H9 (cell line): ENCODE measurements around the gene WT1. TPM values are rescaled to one million over a fixed set of nuclear protein-coding genes. Genes with fewer than 3 reads are reported as not detected.

Source experiments
- DNase-seq: peaks from one replicate; pipeline ENCODE4 v3.0.0-alpha.2; 2017
- H2AFZ ChIP-seq: one replicate; pipeline ENCODE4 v1.6.1; 2013; ENCODE audit warnings: mild to moderate bottlenecking, low read length, control low read depth, moderate library complexity
- H2AK5ac ChIP-seq: 2 replicates; pipeline ENCODE4 v1.6.1; 2013; ENCODE audit warnings: low read length, control low read depth, mixed read lengths; ENCODE audit not compliant: insufficient read length
- H2BK120ac ChIP-seq: one replicate; pipeline ENCODE4 v1.6.1; 2013; ENCODE audit warnings: low read depth, mild to moderate bottlenecking, low read length, control low read depth, inconsistent platforms; ENCODE audit not compliant: poor library complexity, severe bottlenecking
- H2BK12ac ChIP-seq: 2 replicates; pipeline ENCODE4 v1.6.1; 2013; ENCODE audit warnings: low read length, control low read depth, mixed read lengths, low read depth; ENCODE audit not compliant: insufficient read length
- H2BK15ac ChIP-seq: 2 replicates; pipeline ENCODE4 v1.6.1; 2013; ENCODE audit warnings: low read depth, low read length, control low read depth
- H2BK20ac ChIP-seq: one replicate; pipeline ENCODE4 v1.6.1; 2013; ENCODE audit warnings: low read depth, mild to moderate bottlenecking, low read length, control low read depth, inconsistent platforms; ENCODE audit not compliant: poor library complexity, severe bottlenecking
- H2BK5ac ChIP-seq: 2 replicates; pipeline ENCODE4 v1.6.1; 2013; ENCODE audit warnings: low read length, control low read depth, mixed read lengths; ENCODE audit not compliant: insufficient read length
- H3K14ac ChIP-seq: 2 replicates; pipeline ENCODE4 v1.6.1; 2013; ENCODE audit warnings: low read length, control low read depth; ENCODE audit not compliant: insufficient read depth
- H3K18ac ChIP-seq: 2 replicates; pipeline ENCODE4 v1.6.1; 2013; ENCODE audit warnings: low read depth, mild to moderate bottlenecking, mixed read lengths, low read length, control low read depth; ENCODE audit not compliant: insufficient read length
- H3K23ac ChIP-seq: 2 replicates; pipeline ENCODE4 v1.6.1; 2013; ENCODE audit warnings: low read length, control low read depth, mixed read lengths, low read depth; ENCODE audit not compliant: insufficient read length
- H3K23me2 ChIP-seq: 2 replicates; pipeline ENCODE4 v1.6.1; 2013; ENCODE audit warnings: low read depth, mild to moderate bottlenecking, mixed read lengths, low read length, control low read depth; ENCODE audit not compliant: insufficient read length, poor library complexity, severe bottlenecking
- H3K27ac ChIP-seq: 2 replicates; pipeline ENCODE4 v1.5.1; 2013; ENCODE audit warnings: low read length, control low read depth, mixed read lengths, low read depth; ENCODE audit not compliant: insufficient read length
- H3K27me3 ChIP-seq: 2 replicates; pipeline ENCODE4 v1.6.1; 2013; ENCODE audit warnings: low read length, control low read depth, inconsistent platforms; ENCODE audit not compliant: insufficient read depth
- H3K4ac ChIP-seq: 2 replicates; pipeline ENCODE4 v1.6.1; 2013; ENCODE audit warnings: low read depth, mild to moderate bottlenecking, control low read depth, inconsistent platforms, low read length, moderate library complexity
- H3K4me1 ChIP-seq: 2 replicates; pipeline ENCODE4 v1.6.1; 2013; ENCODE audit warnings: low read length, control low read depth, inconsistent platforms; ENCODE audit not compliant: insufficient read depth
- H3K4me2 ChIP-seq: 2 replicates; pipeline ENCODE4 v1.6.1; 2013; ENCODE audit warnings: low read length, control low read depth, mixed read lengths; ENCODE audit not compliant: insufficient read length, insufficient read depth
- H3K56ac ChIP-seq: 2 replicates; pipeline ENCODE4 v1.6.1; 2013; ENCODE audit warnings: low read depth, mild to moderate bottlenecking, mixed read lengths, low read length, control low read depth; ENCODE audit not compliant: insufficient read length
- H3K79me1 ChIP-seq: 2 replicates; pipeline ENCODE4 v1.6.1; 2013; ENCODE audit warnings: low read depth, mild to moderate bottlenecking, moderate library complexity, low read length, control low read depth, inconsistent platforms; ENCODE audit not compliant: insufficient read depth, poor library complexity, severe bottlenecking
- H3K79me2 ChIP-seq: 2 replicates; pipeline ENCODE4 v1.6.1; 2013; ENCODE audit warnings: low read length, control low read depth, inconsistent platforms; ENCODE audit not compliant: insufficient read depth
- H3K9ac ChIP-seq: 2 replicates; pipeline ENCODE4 v1.6.1; 2013; ENCODE audit warnings: low read length, control low read depth, mixed read lengths; ENCODE audit not compliant: insufficient read length; ENCODE audit errors: extremely low read depth
- H3K9me3 ChIP-seq: one replicate; pipeline ENCODE4 v1.6.1; 2013; ENCODE audit warnings: low read depth, low read length, inconsistent platforms; ENCODE audit not compliant: control insufficient read depth
- H3T11ph ChIP-seq: one replicate; pipeline ENCODE4 v1.6.1; 2013; ENCODE audit warnings: mild to moderate bottlenecking, low read length, control low read depth, inconsistent platforms
- H4K20me1 ChIP-seq: one replicate; pipeline ENCODE4 v1.6.1; 2013; ENCODE audit not compliant: control insufficient read depth, insufficient read length, insufficient read depth
- H4K5ac ChIP-seq: 2 replicates; pipeline ENCODE4 v1.6.1; 2013; ENCODE audit warnings: low read depth, mild to moderate bottlenecking, mixed read lengths, low read length, control low read depth; ENCODE audit not compliant: insufficient read length
- H4K8ac ChIP-seq: replicated peaks from 2 replicates; pipeline ENCODE4 v1.6.1; 2013; ENCODE audit warnings: low read length, control low read depth, mixed read lengths, low read depth; ENCODE audit not compliant: insufficient read length
- H4K91ac ChIP-seq: 2 replicates; pipeline ENCODE4 v1.6.1; 2013; ENCODE audit warnings: low read depth, mild to moderate bottlenecking, moderate library complexity, mixed read lengths, low read length, control low read depth; ENCODE audit not compliant: insufficient read length
- H3K27ac Mint-ChIP-seq, 3 experiments: 2 replicates in 2 of 3; 3 replicates in 1 of 3; pipeline ENCODE4 v1.8.0; 2020 to 2021; ENCODE audit warnings: mixed read lengths in 3 of 3, mild to moderate bottlenecking in 1 of 3, moderate library complexity in 1 of 3
- H3K27me3 Mint-ChIP-seq: 2 replicates; pipeline ENCODE4 v1.8.0; 2021; ENCODE audit warnings: low read depth, mild to moderate bottlenecking, moderate library complexity, mixed read lengths
- H3K36me3 Mint-ChIP-seq, 3 experiments: 2 replicates in 2 of 3; 3 replicates in 1 of 3; pipeline ENCODE4 v1.8.0; 2020 to 2021; ENCODE audit warnings: low read depth in 3 of 3, mixed read lengths in 3 of 3; ENCODE audit not compliant: insufficient read depth in 1 of 3
- H3K4me1 Mint-ChIP-seq, 2 experiments: 2 replicates each; pipeline ENCODE4 v1.8.0; 2020; ENCODE audit warnings: mixed read lengths in 2 of 2
- H3K4me3 Mint-ChIP-seq, 2 experiments: 2 replicates in 1 of 2; 3 replicates in 1 of 2; pipeline ENCODE4 v1.8.0; 2020 to 2021; ENCODE audit warnings: mild to moderate bottlenecking in 2 of 2, mixed read lengths in 2 of 2, moderate library complexity in 1 of 2
- H3K9me3 Mint-ChIP-seq, 2 experiments: 2 replicates in 1 of 2; 3 replicates in 1 of 2; pipeline ENCODE4 v1.8.0; 2020; ENCODE audit warnings: mild to moderate bottlenecking in 2 of 2, mixed read lengths in 2 of 2, moderate library complexity in 1 of 2
- WGBS: extraction: QIAGEN DNeasy Blood & Tissue Kit; methylation state at CpG from one replicate; pipeline ENCODE4 v1.1.7; 2013; ENCODE audit warnings: missing lambda C conversion rate, low lambda C conversion rate, mixed read lengths; ENCODE audit not compliant: insufficient read length; ENCODE audit errors: extremely low coverage; 5-methylcytosine and 5-hydroxymethylcytosine counted together
- total RNA-seq: library from RNA; stranded (reverse); gene quantifications from 2 replicates; pipeline ENCODE4 v1.2.1, GENCODE V29; 2021
- TF ChIP-seq, protein P1 (sequence below): fragments of 200-600 bp; sonication (generic); conservative IDR thresholded peaks from 3 replicates; pipeline ENCODE4 v1.8.0; 2021; ENCODE audit warnings: antibody characterized with exemption, mild to moderate bottlenecking

The WT1 gene
- total RNA-seq, 1 experiment from 2014 or later, result 0.20 TPM

DNA sequence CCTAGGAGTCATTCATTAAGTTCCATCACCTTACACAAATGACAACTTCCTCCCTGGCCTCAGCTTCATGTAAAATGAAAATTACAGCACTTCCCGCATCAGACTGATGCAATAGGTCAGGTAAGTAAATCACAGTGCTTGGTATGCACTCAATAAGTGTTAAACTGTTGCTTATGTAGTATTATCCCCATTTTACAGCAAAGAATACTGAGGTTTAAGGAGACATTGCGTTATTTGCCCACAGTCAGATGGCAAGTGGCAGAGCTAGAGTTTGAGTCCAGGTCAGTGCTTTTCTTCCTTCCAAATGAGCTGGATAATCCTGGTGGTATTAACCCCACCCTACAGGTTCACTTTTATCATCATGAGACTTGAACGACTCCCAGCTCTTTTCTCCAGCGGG, 29.7 kb downstream of the WT1 start:
- Histone ChIP-seq H3K4me1 (peaks cover 2% of the 10 kb centered on the region; the same call in 1 of the 2 replicates), H4K20me1 (no peaks in the 10 kb centered on the region), H3K79me2 (no peaks in the 10 kb centered on the region), H4K8ac (no peak overlapping the region), H3K27ac (no peak overlapping the region), H2BK120ac (no peak overlapping the region), H3K4ac (no peak overlapping the region), H4K5ac (no peak overlapping the region), H3T11ph (no peak overlapping the region), H3K23me2 (no peaks in the 10 kb centered on the region), H2BK12ac (no peak overlapping the region), H3K27me3 (no peaks in the 10 kb centered on the region), H4K91ac (no peak overlapping the region), H3K79me1 (no peaks in the 10 kb centered on the region), H2BK20ac (no peak overlapping the region), H2AK5ac (no peak overlapping the region), H3K9me3 (no peaks in the 10 kb centered on the region), H3K14ac (no peak overlapping the region), H3K4me2 (no peak overlapping the region), H3K23ac (no peak overlapping the region), H3K9ac (no peak overlapping the region), H2BK5ac (no peak overlapping the region), H2BK15ac (no peak overlapping the region), H3K18ac (no peak overlapping the region), H3K56ac (no peak overlapping the region), H2AFZ (no peak overlapping the region)
- Mint-ChIP-seq H3K9me3 (no peaks in the 10 kb centered on the region), H3K36me3 (no peaks in the 10 kb centered on the region), H3K4me3 (no peak overlapping the region), H3K27me3 (peaks cover 9% of the 10 kb centered on the region), H3K4me1 (peaks cover 6 to 8% of the 10 kb centered on the region in 2 experiments), H3K27ac (no peak overlapping the region)
- DNase-seq, result no peak
- TF ChIP-seq, protein P1, sequence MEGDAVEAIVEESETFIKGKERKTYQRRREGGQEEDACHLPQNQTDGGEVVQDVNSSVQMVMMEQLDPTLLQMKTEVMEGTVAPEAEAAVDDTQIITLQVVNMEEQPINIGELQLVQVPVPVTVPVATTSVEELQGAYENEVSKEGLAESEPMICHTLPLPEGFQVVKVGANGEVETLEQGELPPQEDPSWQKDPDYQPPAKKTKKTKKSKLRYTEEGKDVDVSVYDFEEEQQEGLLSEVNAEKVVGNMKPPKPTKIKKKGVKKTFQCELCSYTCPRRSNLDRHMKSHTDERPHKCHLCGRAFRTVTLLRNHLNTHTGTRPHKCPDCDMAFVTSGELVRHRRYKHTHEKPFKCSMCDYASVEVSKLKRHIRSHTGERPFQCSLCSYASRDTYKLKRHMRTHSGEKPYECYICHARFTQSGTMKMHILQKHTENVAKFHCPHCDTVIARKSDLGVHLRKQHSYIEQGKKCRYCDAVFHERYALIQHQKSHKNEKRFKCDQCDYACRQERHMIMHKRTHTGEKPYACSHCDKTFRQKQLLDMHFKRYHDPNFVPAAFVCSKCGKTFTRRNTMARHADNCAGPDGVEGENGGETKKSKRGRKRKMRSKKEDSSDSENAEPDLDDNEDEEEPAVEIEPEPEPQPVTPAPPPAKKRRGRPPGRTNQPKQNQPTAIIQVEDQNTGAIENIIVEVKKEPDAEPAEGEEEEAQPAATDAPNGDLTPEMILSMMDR, result 0 out of 3 replicates have a peak, but pooled peaks have one; percentile 3
- whole genome bisulfite sequencing, result no CpG with 5 or more reads among the region's 4 CpGs
